Small intestine (tissue), 7 donors: Measurements from ENCODE around the gene NRIP1. TPM values are rescaled to one million over a fixed set of nuclear protein-coding genes. Genes with fewer than 3 reads are reported as not detected.
A peak's percentile ranks its signal among the peaks of the same experiment; 100 is the strongest.

Experiments used
- DNase-seq, 2 donors: peaks; one replicate each; pipeline versions ENCODE4 v3.0.0 to v3.0.0-alpha.2; 2013
- FAIRE-seq: peaks from 2 replicates; lab custom pipeline; 2012; peaks lifted over from hg19 to GRCh38; lab: Jason Lieb, UNC
- H3K27ac ChIP-seq, 3 donors: one replicate each; pipeline ENCODE4 v1.5.1; 2013; ENCODE audit warnings: low read length in 2 of 3, mild to moderate bottlenecking in 2 of 3, control low read depth in 1 of 3, inconsistent platforms in 1 of 3, low read depth in 1 of 3, moderate library complexity in 1 of 3
- H3K27me3 ChIP-seq, 3 donors: one replicate each; pipeline ENCODE4 v1.6.1; 2013; ENCODE audit warnings: low read length in 3 of 3, inconsistent platforms in 1 of 3; ENCODE audit not compliant: control insufficient read depth in 3 of 3, insufficient read depth in 3 of 3
- H3K36me3 ChIP-seq, 3 donors: one replicate each; pipeline ENCODE4 v1.6.1; 2013; ENCODE audit warnings: low read length in 3 of 3, inconsistent platforms in 1 of 3, low read depth in 1 of 3, mild to moderate bottlenecking in 1 of 3, moderate library complexity in 1 of 3; ENCODE audit not compliant: control insufficient read depth in 3 of 3, insufficient read depth in 2 of 3
- H3K4me1 ChIP-seq, 3 donors: one replicate each; pipeline ENCODE4 v1.6.1; 2013; ENCODE audit warnings: low read length in 2 of 3, inconsistent platforms in 1 of 3, low read depth in 1 of 3, mild to moderate bottlenecking in 1 of 3, moderate library complexity in 1 of 3; ENCODE audit not compliant: control insufficient read depth in 3 of 3, insufficient read depth in 2 of 3
- H3K4me3 ChIP-seq, 3 donors: one replicate each; pipeline ENCODE4 v1.5.1; 2013; ENCODE audit warnings: low read length in 3 of 3, control low read depth in 1 of 3, inconsistent platforms in 1 of 3, low read depth in 1 of 3, mild to moderate bottlenecking in 1 of 3, moderate library complexity in 1 of 3
- H3K9me3 ChIP-seq, 2 donors: one replicate each; pipeline ENCODE4 v1.6.1; 2013; ENCODE audit warnings: low read depth in 1 of 2, low read length in 1 of 2; ENCODE audit not compliant: control insufficient read depth in 2 of 2, insufficient read depth in 1 of 2
- WGBS, 3 donors: extraction: QIAGEN DNeasy Blood & Tissue Kit; methylation state at CpG; one replicate each; pipeline ENCODE4 v1.1.7; 2013; 5-methylcytosine and 5-hydroxymethylcytosine counted together
- polyA plus RNA-seq, 4 donors: library from polyadenylated mRNA; stranded (reverse) in 3 of 4; unstranded in 1 of 4; fragments of 200-250 nt in 3 of 4; fragments of 120-200 nt in 1 of 4; gene quantifications; one replicate each; pipeline versions ENCODE4 v1.2.1 to v1.2.3, GENCODE V29; 2013
- donor health status: healthy with polysubstance abuse.
- donor health status: control.
- donor health status: control.
- donor health status: Bipolar disorder and iron deficiency.
- donor health status: healthy.

Gene NRIP1
- polyA plus RNA-seq, 4 donors = 10.0 to 47.0 (median 14.0) TPM

- FAIRE-seq = no peak
- DNase-seq = peak; percentile 53 to 74
- Histone ChIP-seq H3K27ac (peak overlapping the region; percentile 89 to 95 (median 92)), H3K4me3 (peak overlapping the region; percentile 88 to 97 (median 97)), H3K27me3 (no peaks in the 10 kb centered on the region), H3K4me1 (peaks cover 0 to 13% (median 4%) of the 10 kb centered on the region in 3 donors), H3K9me3 (no peaks in the 10 kb centered on the region), H3K36me3 (no peaks in the 10 kb centered on the region)
- WGBS, 3 donors = 0 to 1% (median 1%) methylated on average over 38 to 58 of the region's 58 CpGs
Observed at GRCh38 chr21:15063814-15064575, 805 bp downstream of the NRIP1 start.

DNA sequence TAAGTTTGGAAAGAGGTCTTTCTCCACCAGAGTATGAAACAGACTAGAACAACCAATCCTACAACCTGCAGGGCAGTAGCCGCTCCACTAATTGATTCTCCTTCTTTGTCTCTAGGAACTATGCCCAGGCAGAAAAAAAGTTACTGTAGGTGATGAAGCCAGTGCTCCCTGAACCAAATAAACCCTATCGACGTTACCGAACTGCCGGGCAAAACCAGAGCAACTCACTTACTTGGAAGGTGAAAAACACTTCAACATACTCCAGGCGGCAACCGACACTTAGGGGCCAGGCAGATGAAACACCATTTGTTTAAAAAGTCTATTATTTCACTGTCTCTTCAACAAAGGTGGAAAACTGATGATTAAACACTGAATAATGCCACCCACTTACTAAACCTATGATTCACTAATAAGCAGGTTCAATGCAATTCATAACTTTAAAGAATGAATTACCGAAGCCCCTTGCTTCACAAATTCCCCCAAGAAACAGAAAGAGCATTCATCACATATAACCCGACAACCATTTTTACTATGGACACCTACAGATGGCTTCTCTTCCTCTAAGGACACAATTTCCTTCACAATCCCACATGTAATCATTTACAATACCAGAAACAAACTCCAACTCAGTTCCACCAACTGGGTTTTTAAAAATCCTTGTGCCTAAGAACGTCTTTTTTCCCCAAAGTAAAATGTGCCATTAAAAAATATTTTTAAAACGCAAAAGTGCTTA is 1.6 kb downstream of the NRIP1 start:
- H3K4me1 ChIP-seq = peaks cover 0 to 13% (median 4%) of the 10 kb centered on the region in 3 donors
- DNase-seq (peak; percentile 48 to 59), FAIRE-seq (no peak)
- H3K9me3 ChIP-seq = no peaks in the 10 kb centered on the region
- H3K4me3 ChIP-seq = peak overlapping the region; percentile 88 to 97 (median 97)
- peak overlapping the region; percentile 47 to 95 (median 92) for H3K27ac ChIP-seq
- no peaks in the 10 kb centered on the region for H3K36me3 ChIP-seq
- WGBS, 3 donors = 4 to 8% (median 8%) methylated on average over 11 of the region's 11 CpGs
- H3K27me3 ChIP-seq = no peaks in the 10 kb centered on the region

- Histone ChIP-seq H3K4me1 (peaks cover 2 to 17% (median 6%) of the 10 kb centered on the region in 3 donors), H3K27me3 (no peaks in the 10 kb centered on the region), H3K9me3 (no peaks in the 10 kb centered on the region), H3K27ac (peak overlapping the region in 1 of 3 donors; percentile 95), H3K36me3 (no peaks in the 10 kb centered on the region), H3K4me3 (peak overlapping the region in 2 of 3 donors; percentile 88 to 97)
- DNase-seq = peak in 1 of 2 donors; percentile 52
- 6 to 23% (median 14%) methylated on average over 2 of the region's 2 CpGs for WGBS, 3 donors
- FAIRE-seq = peak; percentile 51
Observed at GRCh38 chr21:15062606-15062965, 2.2 kb downstream of the NRIP1 start.

GRCh38 chr21:15061747-15062605 is 2.8 kb downstream of the NRIP1 start:
- 15 to 29% (median 27%) methylated on average over 6 of the region's 6 CpGs for whole genome bisulfite sequencing, 3 donors
- Histone ChIP-seq H3K4me3 (peak overlapping the region; percentile 15 to 97 (median 88)), H3K27ac (peak overlapping the region in 2 of 3 donors; percentile 16 to 95), H3K27me3 (no peaks in the 10 kb centered on the region), H3K4me1 (peaks cover 5 to 21% (median 10%) of the 10 kb centered on the region in 3 donors), H3K9me3 (no peaks in the 10 kb centered on the region), H3K36me3 (no peaks in the 10 kb centered on the region)
- DNase-seq (peak in 1 of 2 donors; percentile 47), FAIRE-seq (no peak)

DNA sequence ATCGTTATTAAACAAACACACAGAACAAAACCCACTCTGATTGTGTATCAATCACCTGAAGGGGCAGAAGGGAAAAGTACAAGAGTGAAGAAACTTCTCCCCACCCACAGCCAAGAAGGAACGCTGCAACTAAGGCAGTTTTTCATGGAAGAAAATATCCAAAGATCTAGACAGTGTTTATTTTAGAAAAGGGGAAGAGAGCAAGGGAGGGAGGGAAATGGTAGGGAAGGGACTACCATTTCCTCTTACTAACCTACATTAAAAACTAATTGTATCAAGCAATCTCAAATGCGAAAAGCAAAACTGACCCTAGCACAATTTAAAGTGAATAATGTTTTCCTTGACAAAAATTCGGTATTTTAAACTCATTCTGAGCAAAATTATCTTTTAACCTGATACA is 3.5 kb downstream of the NRIP1 start:
- WGBS, 3 donors = 13 to 23% (median 19%) methylated on average over 4 of the region's 4 CpGs
- no peaks in the 10 kb centered on the region for H3K27me3 ChIP-seq
- no peaks in the 10 kb centered on the region for H3K36me3 ChIP-seq
- peak overlapping the region in 2 of 3 donors; percentile 44 to 95 for H3K27ac ChIP-seq
- no peaks in the 10 kb centered on the region for H3K9me3 ChIP-seq
- DNase-seq (no peak), FAIRE-seq (no peak)
- H3K4me3 ChIP-seq = peak overlapping the region in 1 of 3 donors; percentile 30
- peaks cover 8 to 24% (median 10%) of the 10 kb centered on the region in 3 donors for H3K4me1 ChIP-seq

GRCh38 chr21:15060543-15061175 is 4.1 kb downstream of the NRIP1 start:
- no peak for FAIRE-seq
- no peak overlapping the region for H3K4me3 ChIP-seq
- 8 to 23% (median 16%) methylated on average over 2 of the region's 2 CpGs for WGBS, 3 donors

DNA sequence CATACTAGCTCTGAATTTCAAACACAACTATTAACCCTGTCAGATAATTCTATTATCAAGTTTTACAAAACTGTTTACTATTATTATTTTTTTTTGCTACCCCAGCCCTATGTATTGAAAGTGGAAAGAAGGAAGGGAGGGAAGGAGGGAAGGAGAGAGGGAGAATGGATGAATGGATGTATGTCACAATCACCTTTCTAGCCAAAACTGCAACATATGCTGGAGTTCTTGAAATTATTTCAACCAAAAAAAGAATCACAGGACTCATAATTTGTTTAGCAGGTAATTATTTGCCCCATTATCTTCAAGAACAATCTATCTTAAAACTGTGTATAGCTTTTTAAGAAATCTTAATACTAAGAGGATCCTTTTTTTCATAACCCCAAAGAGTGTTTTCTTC is 5.4 kb downstream of the NRIP1 start:
- no peaks in the 10 kb centered on the region for H3K36me3 ChIP-seq
- H3K9me3 ChIP-seq = no peaks in the 10 kb centered on the region
- no peak overlapping the region for H3K4me3 ChIP-seq
- H3K27me3 ChIP-seq = no peaks in the 10 kb centered on the region
- no peak for DNase-seq
- FAIRE-seq = no peak
- H3K27ac ChIP-seq = peak overlapping the region in 2 of 3 donors; percentile 62 to 95
- H3K4me1 ChIP-seq = peaks cover 10 to 28% (median 14%) of the 10 kb centered on the region in 3 donors

More at GRCh38 chr21:15060543-15061175, 4.1 kb downstream of the NRIP1 start:
- Histone ChIP-seq H3K27ac (peak overlapping the region in 2 of 3 donors; percentile 44 to 95), H3K4me1 (peaks cover 8 to 24% (median 10%) of the 10 kb centered on the region in 3 donors), H3K27me3 (no peaks in the 10 kb centered on the region), H3K9me3 (no peaks in the 10 kb centered on the region), H3K36me3 (no peaks in the 10 kb centered on the region)
- DNase-seq = no peak
